H4 (cell line): ENCODE measurements around the gene HGS. TPM values are rescaled to one million over a fixed set of nuclear protein-coding genes. Genes with fewer than 3 reads are reported as not detected.

Experiments used
- DNase-seq: peaks from one replicate; pipeline ENCODE4 v3.0.0-alpha.2; 2015; ENCODE audit warnings: low spot score
- total RNA-seq: library from RNA; depleted of rRNA; stranded (reverse); fragments of >200 nt; shearing (Covaris generic); gene quantifications from 2 replicates; pipeline ENCODE4 v1.2.3, GENCODE V29; 2014

The HGS gene
- total RNA-seq, 1 experiment from 2014 or later: 26.6 TPM

DNA sequence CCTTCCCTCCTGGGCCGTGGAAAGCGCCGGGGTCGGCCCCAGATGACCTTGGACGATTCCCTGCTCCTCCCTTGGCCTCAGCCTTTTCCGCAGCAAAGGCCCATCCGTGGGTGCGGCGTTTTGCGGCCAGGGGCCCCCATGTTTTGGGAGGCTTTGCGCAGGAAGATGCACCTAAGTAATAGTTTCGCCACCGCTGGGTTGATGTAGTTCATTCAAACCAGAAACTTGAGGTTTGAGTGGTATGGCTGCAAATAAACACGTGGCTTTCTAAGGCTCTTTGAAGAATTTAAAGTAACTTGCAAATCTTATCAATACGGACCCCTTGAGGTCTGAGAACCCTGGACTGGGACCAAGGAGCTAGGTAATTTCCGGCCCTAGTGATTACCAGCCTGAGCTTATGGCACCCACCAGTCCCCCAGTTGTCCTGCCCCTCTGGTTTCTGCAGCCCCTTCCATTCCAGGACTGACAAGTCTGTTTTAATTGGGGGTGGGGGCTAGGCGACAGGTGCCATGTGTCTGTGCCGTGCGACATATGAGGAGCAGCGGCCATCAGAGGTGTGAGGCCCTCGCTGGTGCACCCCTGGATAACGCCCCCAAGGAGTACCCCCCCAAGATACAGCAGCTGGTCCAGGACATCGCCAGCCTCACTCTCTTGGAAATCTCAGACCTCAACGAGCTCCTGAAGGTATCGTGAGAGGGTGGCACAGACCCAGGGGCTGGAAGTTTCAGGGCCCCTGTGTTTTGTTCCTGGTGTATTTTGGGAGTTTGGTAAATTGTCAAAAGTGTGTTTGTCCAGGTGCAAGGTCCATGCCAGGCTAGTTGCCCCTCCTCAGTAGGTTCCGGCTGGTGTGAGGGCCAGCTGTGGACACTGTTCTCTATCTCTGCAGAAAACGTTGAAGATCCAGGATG lies 20.2 kb downstream of the HGS start:
- no peak for DNase-seq

- DNase-seq: no peak
Observed at GRCh38 chr17:81705518-81706231, 21.9 kb downstream of the HGS start.

GRCh38 chr17:81706232-81706611 lies 22.4 kb downstream of the HGS start:
- DNase-seq: no peak

DNA sequence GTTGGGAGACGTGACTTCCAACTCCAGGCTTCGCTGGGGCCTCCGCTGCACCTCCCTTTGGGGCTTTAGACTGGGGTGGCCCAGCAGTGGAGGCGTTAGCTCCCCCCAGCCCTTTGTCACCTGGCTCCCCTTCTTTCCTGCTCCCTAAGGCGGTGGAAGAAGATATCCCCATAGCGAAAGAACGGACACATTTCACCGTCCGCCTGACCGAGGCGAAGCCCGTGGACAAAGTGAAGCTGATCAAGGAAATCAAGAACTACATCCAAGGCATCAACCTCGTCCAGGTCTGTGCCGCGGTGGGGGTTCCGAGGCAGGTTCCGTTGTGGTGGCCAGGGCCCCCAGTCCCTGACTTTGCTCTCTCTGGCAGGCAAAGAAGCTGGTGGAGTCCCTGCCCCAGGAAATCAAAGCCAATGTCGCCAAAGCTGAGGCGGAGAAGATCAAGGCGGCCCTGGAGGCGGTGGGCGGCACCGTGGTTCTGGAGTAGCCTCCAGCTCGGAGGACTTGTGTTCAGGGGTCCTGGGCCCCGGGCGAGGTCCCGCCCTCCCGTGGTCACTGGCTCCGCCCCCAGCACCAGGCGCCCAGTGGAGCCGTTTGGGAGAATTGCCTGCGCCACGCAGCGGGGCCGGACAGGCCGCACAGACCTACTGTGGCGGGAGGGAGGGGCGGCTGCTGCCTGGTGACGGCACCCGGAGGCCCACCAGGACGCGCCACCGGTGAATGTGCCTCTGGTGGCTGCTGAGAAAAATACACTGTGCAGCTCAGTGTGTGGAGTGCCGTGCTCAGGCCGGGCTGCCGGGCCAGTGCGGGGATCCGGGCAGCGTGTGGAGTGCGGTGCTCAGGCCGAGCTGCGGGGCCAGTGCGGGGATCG lies 23.2 kb downstream of the HGS start:
- DNase-seq: no peak

DNA sequence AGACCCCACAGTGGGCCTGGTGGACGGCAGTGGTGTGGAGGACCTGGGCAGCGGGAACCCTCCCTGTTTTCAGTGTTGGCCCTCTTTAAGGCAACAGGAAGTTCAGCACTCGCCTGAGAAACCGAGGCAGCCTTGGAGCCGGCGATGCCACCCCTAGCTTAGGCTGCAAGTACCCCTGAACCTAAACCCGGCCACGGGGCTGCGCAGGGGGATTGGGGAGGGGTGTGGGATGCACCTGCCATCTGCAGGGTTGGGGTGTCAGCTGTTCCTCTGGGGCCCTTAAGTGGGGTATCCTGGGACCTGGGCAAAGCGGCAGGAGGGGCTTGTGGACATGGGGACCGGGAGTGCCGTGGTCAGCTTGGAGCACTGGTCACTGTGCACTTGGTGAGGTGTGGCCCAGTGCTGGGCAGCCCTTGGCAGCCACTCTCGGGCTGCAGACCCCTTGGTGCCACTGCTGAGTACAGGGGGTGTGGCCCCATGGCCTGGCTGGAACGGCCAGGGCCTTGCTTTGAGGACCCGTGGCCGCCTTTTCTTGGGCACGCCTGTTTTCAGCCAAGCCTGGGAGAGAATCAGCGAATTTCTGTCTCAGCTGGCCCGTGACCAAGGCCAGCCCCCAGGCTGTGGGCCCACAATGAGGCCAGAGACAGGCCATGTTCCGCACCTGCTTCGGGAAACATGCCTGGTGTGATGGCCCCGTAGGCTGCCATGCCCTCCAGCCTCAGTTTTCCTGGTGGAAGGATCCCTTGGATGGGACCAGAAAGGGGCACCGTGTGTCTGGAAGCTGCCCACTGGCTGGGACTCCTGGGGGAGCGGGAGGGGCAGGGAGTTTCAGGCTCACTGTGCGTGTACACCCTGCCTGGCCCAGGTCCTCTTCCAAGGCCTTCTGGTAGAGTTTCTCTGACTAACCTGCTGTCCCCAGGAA lies 24.2 kb downstream of the HGS start:
- no peak for DNase-seq

DNA sequence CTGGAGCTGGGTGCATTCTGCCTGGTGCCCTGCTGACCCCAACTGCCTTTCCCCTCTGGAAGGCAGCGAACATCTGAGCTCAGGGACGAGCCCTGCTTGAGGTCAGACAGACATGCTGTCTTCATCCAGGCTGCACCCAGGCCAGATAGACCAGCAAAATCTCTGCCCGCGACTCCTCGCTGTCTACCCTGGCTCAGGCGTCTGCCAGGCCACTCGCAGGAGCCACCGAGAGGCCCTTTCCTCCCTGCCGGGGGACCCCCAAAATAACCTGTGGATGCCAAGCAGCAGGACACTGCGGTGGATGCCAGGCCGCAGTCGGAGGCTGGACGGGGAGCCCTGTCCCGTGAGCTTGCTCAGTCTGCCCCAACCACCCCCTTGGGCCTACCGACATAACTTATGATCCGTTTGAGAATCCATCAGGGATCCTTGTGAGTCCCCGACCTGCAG lies 25.0 kb downstream of the HGS start:
- no peak for DNase-seq

- no peak for DNase-seq
Observed at GRCh38 chr17:81710514-81711308, 26.9 kb downstream of the HGS start.

- peak; percentile 69 for DNase-seq
Observed at GRCh38 chr17:81711814-81712467, 28.1 kb downstream of the HGS start, which contains the start of gene SLC25A10. SLC25A10 (plus strand) TSS chr17:81712284; CDS start chr17:81712427, 143 bp downstream.

GRCh38 chr17:81712468-81713003 lies 28.7 kb downstream of the HGS start:
- DNase-seq: no peak

GRCh38 chr17:81713004-81713555 lies 29.3 kb downstream of the HGS start:
- DNase-seq: no peak

- no peak for DNase-seq
Observed at GRCh38 chr17:81713556-81714411, 30.0 kb downstream of the HGS start.

- no peak for DNase-seq
Observed at GRCh38 chr17:81714412-81715106, 30.7 kb downstream of the HGS start.

GRCh38 chr17:81715107-81715871 lies 31.5 kb downstream of the HGS start:
- DNase-seq: no peak

GRCh38 chr17:81715872-81716673 lies 32.3 kb downstream of the HGS start:
- DNase-seq: no peak

DNA sequence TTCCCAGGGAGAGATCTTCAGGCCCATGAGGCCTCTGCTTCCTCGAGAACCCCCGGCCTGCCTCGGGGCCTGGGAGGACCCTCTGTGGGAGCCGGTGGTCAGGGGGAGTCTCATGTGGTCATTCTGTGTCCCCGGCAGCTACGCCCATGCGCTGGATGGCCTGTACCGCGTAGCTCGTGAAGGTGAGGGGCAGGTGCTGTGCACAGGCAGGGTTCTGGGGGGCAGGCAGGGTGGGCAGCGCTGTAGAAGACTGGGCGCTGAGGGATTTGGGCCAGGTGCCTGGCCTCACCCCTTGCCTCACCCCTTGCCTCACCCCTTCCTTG lies 32.8 kb downstream of the HGS start:
- DNase-seq: no peak
